Neural cell (in vitro differentiated cells): ENCODE data around the gene KCNG3.
"Not testable (repeated sequence)": the region's sequence is repeated elsewhere in the genome, so short reads cannot be mapped to it uniquely, and the experiment has no call there.

Experiments
- CTCF ChIP-seq: fragments of 450-650 bp; IDR thresholded peaks from 2 replicates; pipeline ENCODE4 v1.5.1; 2014; ENCODE audit warnings: antibody characterized with exemption, mild to moderate bottlenecking, moderate library complexity; ENCODE audit not compliant: poor library complexity, severe bottlenecking
- MXI1 ChIP-seq: fragments of 450-650 bp; conservative IDR thresholded peaks from 2 replicates; pipeline ENCODE4 v1.6.1; 2014; ENCODE audit warnings: antibody characterized with exemption, mild to moderate bottlenecking; ENCODE audit not compliant: poor library complexity, severe bottlenecking
- POLR2AphosphoS5 ChIP-seq: IDR thresholded peaks from 2 replicates; pipeline ENCODE4 v1.6.1; 2012
- REST ChIP-seq: IDR thresholded peaks from 2 replicates; pipeline ENCODE4 v1.6.1; 2012; ENCODE audit warnings: borderline replicate concordance

- TF ChIP-seq CTCF, REST, POLR2AphosphoS5, MXI1: not testable (repeated sequence)
These were observed 95.7 kb downstream of the KCNG3 start for GRCh38 chr2:42398052-42398451.
